Activated naive CD4-positive, alpha-beta T cell treated with anti-CD3 and anti-CD28 coated beads, Interleukin-2, amount 50 U/mL, for 72 hours (primary cell): Measurements from ENCODE around the gene FRMPD2. TPM values are rescaled to one million over a fixed set of nuclear protein-coding genes. Genes with fewer than 3 reads are reported as not detected.
A peak's percentile ranks its signal among the peaks of the same experiment; 100 is the strongest.
"Not testable (repeated sequence)": the region's sequence is repeated elsewhere in the genome, so short reads cannot be mapped to it uniquely, and the experiment has no call there.

Experiments
- ATAC-seq, 2 donors: fragments of 150-1000 bp; cut with Tn5 transposase; 2 replicates each; pipeline ENCODE4 v1.10.0; 2021; ENCODE audit warnings: mild to moderate bottlenecking in 2 of 2, moderate library complexity in 2 of 2
- DNase-seq, 2 donors: peaks; one replicate each; pipeline ENCODE4 v3.0.0; 2021 to 2022; ENCODE audit warnings: low spot score in 2 of 2
- H3K27ac Mint-ChIP-seq, 2 donors: one replicate each; pipeline ENCODE4 v1.8.0; 2022; ENCODE audit warnings: mild to moderate bottlenecking in 2 of 2, mixed read lengths in 2 of 2
- H3K36me3 Mint-ChIP-seq, 2 donors: one replicate each; pipeline ENCODE4 v1.8.0; 2022; ENCODE audit warnings: mixed read lengths in 2 of 2
- H3K9me3 Mint-ChIP-seq, 2 donors: one replicate each; pipeline ENCODE4 v1.8.0; 2022; ENCODE audit warnings: mixed read lengths in 2 of 2
- total RNA-seq, 2 donors: library from RNA; stranded (reverse); gene quantifications; one replicate each; pipeline ENCODE4 v1.2.3, GENCODE V29; 2022

Gene FRMPD2
- total RNA-seq, 2 donors from 2014 or later: 0.36 TPM; not detected in 1

GRCh38 chr10:48292616-48293015 lies 18.1 kb upstream of the FRMPD2 start:
- ATAC-seq (no peak), DNase-seq (no peak)
- Mint-ChIP-seq H3K9me3 (no peaks in the 10 kb centered on the region), H3K27ac (no peak overlapping the region), H3K36me3 (no peaks in the 10 kb centered on the region)

GRCh38 chr10:48291190-48291589 lies 16.7 kb upstream of the FRMPD2 start:
- Mint-ChIP-seq H3K27ac (no peak overlapping the region), H3K36me3 (peaks cover 0 to 5% of the 10 kb centered on the region in 2 donors), H3K9me3 (no peaks in the 10 kb centered on the region)
- ATAC-seq (no peak), DNase-seq (no peak)

GRCh38 chr10:48290286-48290685 lies 15.8 kb upstream of the FRMPD2 start:
- peaks cover 0 to 8% of the 10 kb centered on the region in 2 donors for H3K36me3 Mint-ChIP-seq
- H3K27ac Mint-ChIP-seq: no peak overlapping the region
- H3K9me3 Mint-ChIP-seq: no peaks in the 10 kb centered on the region
- DNase-seq: no peak
- ATAC-seq: no peak

- Mint-ChIP-seq H3K36me3 (peaks cover 0 to 14% of the 10 kb centered on the region in 2 donors), H3K27ac (no peak overlapping the region), H3K9me3 (peaks cover 0 to 5% of the 10 kb centered on the region in 2 donors)
- ATAC-seq (peak; percentile 50 to 59), DNase-seq (peak in 1 of 2 donors; percentile 51)
Measured at GRCh38 chr10:48289501-48290238, 15.2 kb upstream of the FRMPD2 start.

GRCh38 chr10:48288661-48289060 lies 14.2 kb upstream of the FRMPD2 start:
- H3K9me3 Mint-ChIP-seq: peaks cover 5 to 10% of the 10 kb centered on the region in 2 donors
- H3K36me3 Mint-ChIP-seq: peaks cover 0 to 20% of the 10 kb centered on the region in 2 donors
- ATAC-seq: no peak
- no peak for DNase-seq
- H3K27ac Mint-ChIP-seq: no peak overlapping the region

- DNase-seq (no peak), ATAC-seq (no peak)
- H3K27ac Mint-ChIP-seq: no peak overlapping the region
Measured at GRCh38 chr10:48287417-48288391, 13.2 kb upstream of the FRMPD2 start.

GRCh38 chr10:48286356-48286755 lies 11.9 kb upstream of the FRMPD2 start:
- H3K36me3 Mint-ChIP-seq: peaks cover 0 to 28% of the 10 kb centered on the region in 2 donors
- H3K27ac Mint-ChIP-seq: no peak overlapping the region
- no peak for DNase-seq
- no peak for ATAC-seq
- H3K9me3 Mint-ChIP-seq: peaks cover 6 to 12% of the 10 kb centered on the region in 2 donors

More at GRCh38 chr10:48287417-48288391, 13.2 kb upstream of the FRMPD2 start:
- Mint-ChIP-seq H3K36me3 (peaks cover 0 to 21% of the 10 kb centered on the region in 2 donors), H3K9me3 (peaks cover 6 to 12% of the 10 kb centered on the region in 2 donors)

GRCh38 chr10:48285710-48286109 lies 11.2 kb upstream of the FRMPD2 start:
- H3K9me3 Mint-ChIP-seq: peaks cover 6 to 12% of the 10 kb centered on the region in 2 donors
- H3K36me3 Mint-ChIP-seq: peaks cover 0 to 32% of the 10 kb centered on the region in 2 donors
- DNase-seq (no peak), ATAC-seq (no peak)
- H3K27ac Mint-ChIP-seq: no peak overlapping the region

- Mint-ChIP-seq H3K36me3 (peaks cover 0 to 32% of the 10 kb centered on the region in 2 donors), H3K27ac (no peak overlapping the region), H3K9me3 (peaks cover 6 to 12% of the 10 kb centered on the region in 2 donors)
- DNase-seq (no peak), ATAC-seq (no peak)
Measured at GRCh38 chr10:48284811-48285210, 10.3 kb upstream of the FRMPD2 start.

GRCh38 chr10:48284002-48284546 lies 9.6 kb upstream of the FRMPD2 start:
- peaks cover 6 to 12% of the 10 kb centered on the region in 2 donors for H3K9me3 Mint-ChIP-seq
- ATAC-seq (no peak), DNase-seq (no peak)
- H3K36me3 Mint-ChIP-seq: peaks cover 0 to 32% of the 10 kb centered on the region in 2 donors
- H3K27ac Mint-ChIP-seq: no peak overlapping the region

- ATAC-seq: no peak
- peaks cover 6 to 12% of the 10 kb centered on the region in 2 donors for H3K9me3 Mint-ChIP-seq
- H3K27ac Mint-ChIP-seq: no peak overlapping the region
- no peak for DNase-seq
- H3K36me3 Mint-ChIP-seq: peaks cover 0 to 32% of the 10 kb centered on the region in 2 donors
Measured at GRCh38 chr10:48282829-48283228, 8.3 kb upstream of the FRMPD2 start.

GRCh38 chr10:48281697-48282096 lies 7.2 kb upstream of the FRMPD2 start:
- Mint-ChIP-seq H3K36me3 (peaks cover 0 to 32% of the 10 kb centered on the region in 2 donors), H3K9me3 (peaks cover 6 to 12% of the 10 kb centered on the region in 2 donors)
- not testable (repeated sequence) for DNase-seq, ATAC-seq, H3K27ac Mint-ChIP-seq

GRCh38 chr10:48279081-48279751 lies 4.7 kb upstream of the FRMPD2 start:
- no peak overlapping the region for H3K27ac Mint-ChIP-seq
- DNase-seq (no peak), ATAC-seq (no peak)
- peaks cover 6% of the 10 kb centered on the region in 2 donors for H3K9me3 Mint-ChIP-seq
- peaks cover 0 to 18% of the 10 kb centered on the region in 2 donors for H3K36me3 Mint-ChIP-seq

- no peak for DNase-seq
- no peak for ATAC-seq
- peaks cover 0 to 11% of the 10 kb centered on the region in 2 donors for H3K36me3 Mint-ChIP-seq
- H3K27ac Mint-ChIP-seq: no peak overlapping the region
- no peaks in the 10 kb centered on the region for H3K9me3 Mint-ChIP-seq
Measured at GRCh38 chr10:48277093-48277492, 2.6 kb upstream of the FRMPD2 start.

GRCh38 chr10:48273741-48274140 lies 755 bp downstream of the FRMPD2 start:
- Mint-ChIP-seq H3K9me3 (no peaks in the 10 kb centered on the region), H3K36me3 (no peaks in the 10 kb centered on the region), H3K27ac (no peak overlapping the region)
- ATAC-seq (peak in 1 of 2 donors; percentile 22), DNase-seq (no peak)

GRCh38 chr10:48272682-48273081 lies 1.8 kb downstream of the FRMPD2 start:
- Mint-ChIP-seq H3K36me3 (no peaks in the 10 kb centered on the region), H3K27ac (no peak overlapping the region), H3K9me3 (no peaks in the 10 kb centered on the region)
- ATAC-seq (no peak), DNase-seq (no peak)
